Islet precursor cell (in vitro differentiated cells): ENCODE measurements around the gene FHOD3.
A peak's percentile ranks its signal among the peaks of the same experiment; 100 is the strongest.
"Not testable (repeated sequence)": the region's sequence is repeated elsewhere in the genome, so short reads cannot be mapped to it uniquely, and the experiment has no call there.

ENCODE experiments used
- DNase-seq: peaks from one replicate; pipeline ENCODE4 v3.0.0-alpha.2; 2018

FHOD3 gene

DNA sequence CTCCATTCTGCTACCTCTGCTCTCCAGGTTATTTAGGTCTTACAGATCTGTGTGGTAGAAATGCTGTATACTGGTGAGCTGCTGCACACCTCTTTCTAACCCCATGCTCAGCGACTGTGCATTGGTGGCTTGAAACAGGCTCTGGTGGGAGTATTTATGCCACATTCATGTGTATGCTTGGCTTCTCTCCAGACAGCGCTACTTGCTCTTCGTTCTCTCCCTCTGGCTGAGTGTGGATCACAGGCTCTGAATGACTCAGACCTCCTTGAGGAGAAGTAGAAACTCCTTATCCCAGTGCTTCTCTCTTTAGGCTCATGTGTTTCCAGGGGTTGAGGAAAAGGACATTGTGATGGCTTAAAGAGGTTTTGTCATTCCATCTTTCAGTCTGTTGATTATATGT lies 54.9 kb downstream of the FHOD3 start:
- no peak for DNase-seq

DNA sequence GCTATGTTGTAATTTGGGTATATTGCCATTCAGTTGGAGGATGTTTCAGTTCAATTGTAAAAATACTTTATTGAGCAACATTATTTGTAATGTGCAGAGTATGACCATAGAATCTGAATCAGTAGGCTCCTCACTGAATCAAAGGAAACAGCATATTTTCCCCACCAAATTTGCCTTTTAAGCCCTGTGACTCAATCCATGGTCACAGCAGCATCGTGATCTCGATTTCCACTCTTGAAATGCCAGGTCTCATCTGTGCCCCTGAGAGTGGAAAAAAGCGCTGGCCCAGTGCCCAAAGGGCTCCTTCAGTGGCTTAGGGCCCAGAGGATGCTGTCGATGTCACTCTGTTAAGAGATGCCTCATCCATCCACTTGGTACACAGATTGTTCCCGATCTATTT lies 57.5 kb downstream of the FHOD3 start:
- no peak for DNase-seq

DNA sequence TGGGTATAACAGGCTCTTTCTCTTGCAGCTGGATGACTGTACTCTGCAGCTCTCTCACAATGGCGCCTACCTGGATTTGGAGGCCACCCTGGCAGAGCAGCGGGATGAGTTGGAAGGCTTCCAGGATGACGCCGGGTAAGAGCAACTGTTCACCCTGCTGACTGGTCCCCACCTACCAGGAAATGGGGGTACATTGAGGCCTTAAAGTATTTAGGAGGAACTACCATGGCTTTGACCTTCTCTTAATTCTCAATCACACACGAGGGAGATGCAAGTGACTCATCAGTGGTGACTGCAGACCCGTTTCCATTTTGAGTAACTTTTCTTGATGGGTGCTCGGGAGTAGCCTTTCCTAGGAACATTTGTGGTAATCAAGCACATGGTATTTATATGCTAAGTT lies 58.0 kb downstream of the FHOD3 start:
- DNase-seq, result no peak

DNA sequence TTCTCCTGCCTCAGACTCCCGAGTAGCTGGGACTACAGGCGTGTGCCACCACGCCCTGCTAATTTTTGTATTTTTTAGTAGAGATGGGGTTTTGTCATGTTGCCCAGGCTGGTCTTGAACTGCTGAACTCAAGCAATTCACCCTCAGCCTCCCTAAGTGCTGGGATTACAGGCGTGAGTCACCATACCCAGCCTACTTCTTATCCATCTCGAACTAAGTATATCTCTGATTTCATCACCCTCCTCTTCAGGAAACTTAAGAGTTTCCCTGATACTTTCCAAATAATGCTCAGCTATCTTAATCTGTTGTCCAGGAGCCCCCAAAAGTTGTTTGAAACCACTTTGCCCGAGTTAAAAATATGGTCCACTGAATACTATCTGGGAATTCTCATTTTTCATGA lies 59.2 kb downstream of the FHOD3 start:
- DNase-seq, result not testable (repeated sequence)

DNA sequence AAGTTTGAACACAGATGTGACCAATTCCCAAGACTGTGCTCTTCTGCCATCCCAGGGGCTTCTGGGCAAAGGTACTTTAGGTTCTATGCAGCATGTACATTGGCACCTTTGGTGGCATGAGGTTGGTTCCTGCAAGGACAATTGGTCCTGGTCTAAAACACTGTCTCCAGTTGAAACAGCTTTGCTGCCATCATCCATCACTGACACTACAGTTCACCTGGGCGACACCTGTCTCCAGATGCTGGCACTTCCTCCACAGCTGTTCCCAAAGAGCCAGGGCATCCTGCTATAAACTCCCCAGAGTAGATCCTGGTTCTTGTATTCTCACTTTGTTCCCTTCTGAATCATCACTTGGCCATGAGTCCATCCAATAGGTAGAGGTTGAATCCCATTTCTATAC lies 60.6 kb downstream of the FHOD3 start:
- no peak for DNase-seq

DNA sequence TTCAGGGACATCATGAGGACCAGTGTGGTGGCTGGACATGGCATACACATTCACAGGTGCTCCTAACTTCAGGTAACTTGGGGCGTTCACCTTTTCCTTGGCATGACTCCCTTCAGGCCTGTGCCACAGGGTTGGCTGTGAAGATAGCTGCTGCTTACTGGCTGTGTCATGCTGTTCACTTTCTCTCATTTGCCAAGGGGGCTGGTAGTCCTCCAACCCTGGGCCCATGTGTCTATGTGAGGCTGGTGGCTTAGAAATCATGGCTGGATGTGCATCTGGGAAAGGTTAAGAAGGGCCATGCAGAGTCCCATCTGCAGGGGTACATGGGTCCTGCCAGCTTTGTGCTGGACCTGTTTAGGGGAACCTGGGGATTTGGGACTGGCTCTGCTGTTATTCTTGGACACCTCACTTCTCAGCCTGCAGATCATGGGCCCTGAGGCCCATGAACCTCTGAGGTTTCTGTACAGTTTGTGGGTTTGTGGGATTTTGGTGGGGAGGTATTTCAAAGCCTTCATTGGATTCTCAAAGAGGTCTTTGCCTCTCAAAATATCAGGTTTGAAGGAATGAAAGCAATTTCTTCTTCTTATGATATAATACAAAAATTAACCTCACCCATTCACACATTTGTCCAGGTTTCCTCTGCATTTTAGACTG lies 62.9 kb downstream of the FHOD3 start:
- no peak for DNase-seq

DNA sequence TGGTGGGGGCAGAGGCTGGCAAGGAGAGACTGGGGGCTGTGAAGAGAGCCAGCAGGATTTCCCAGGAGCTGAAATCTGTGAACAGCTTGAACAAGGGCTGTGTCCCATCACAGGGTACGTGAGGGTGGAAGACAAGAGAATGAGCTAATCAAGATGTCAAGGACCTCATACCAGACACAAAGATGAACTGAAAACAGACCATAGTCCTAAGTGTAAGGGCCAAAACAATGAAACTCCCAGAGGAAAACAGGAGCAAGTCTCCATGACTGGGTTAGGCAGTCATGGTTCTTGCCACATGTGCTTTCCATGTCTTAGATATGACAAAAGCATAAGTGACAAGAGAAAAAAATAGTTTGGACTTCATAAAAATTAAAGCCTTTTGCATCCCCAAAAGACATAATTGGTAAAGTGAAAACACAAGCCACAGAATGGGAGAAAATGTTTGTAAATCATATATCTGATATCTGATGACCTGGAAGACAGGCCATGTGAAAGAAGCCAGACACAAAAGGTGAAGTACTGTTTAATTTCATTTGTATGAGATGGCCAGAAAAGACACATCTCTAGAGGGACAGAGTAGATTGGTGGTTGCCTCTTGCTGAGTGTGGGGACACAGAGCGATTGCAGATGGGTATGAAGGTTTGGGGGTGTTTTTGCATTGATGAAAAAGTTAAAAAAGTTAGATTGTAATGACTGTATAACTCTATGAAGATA lies 67.6 kb downstream of the FHOD3 start:
- DNase-seq, result no peak

DNA sequence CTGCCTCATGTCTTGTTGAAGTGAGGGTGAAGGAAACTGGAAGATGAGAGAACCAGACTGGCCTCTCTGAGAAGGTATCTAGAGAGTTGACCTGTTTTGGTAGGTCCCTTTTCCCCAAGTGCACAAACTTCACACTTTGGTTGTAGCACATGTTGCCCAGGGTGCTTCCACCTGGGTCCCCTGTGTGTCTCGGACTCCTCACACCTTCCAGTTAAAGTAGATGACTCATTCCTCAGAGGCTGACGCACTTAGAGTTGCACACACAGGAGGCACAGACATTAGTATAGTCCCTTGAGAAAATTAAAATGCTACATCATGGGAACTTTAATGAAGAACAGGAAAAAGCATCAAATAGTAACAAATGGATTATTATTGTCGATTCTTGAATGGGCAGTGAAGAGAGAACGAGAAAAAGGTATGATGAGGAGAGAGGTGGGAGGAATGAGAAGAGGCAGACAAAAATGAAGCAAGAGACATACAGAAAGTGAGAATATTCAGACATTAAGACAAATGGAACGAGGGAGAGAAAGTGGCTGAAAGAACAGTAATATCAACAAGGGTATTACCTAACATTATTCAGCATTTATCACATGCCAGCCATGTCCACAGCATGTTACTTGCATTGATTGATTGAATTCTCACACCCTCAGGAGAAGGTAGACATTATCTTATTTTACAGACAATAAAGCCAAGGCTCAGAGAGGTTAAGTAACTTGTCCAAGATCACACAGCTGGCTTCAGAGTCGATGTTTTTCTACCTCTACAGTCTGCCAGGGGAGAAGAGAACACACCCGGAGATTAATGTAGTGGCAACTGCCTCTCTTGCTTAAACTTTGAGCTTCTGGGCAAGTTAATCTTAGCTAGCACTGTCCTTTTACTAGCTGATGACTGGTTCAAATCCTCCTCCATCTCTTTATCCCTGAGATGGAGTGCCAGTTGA lies 68.6 kb downstream of the FHOD3 start:
- no peak for DNase-seq

DNA sequence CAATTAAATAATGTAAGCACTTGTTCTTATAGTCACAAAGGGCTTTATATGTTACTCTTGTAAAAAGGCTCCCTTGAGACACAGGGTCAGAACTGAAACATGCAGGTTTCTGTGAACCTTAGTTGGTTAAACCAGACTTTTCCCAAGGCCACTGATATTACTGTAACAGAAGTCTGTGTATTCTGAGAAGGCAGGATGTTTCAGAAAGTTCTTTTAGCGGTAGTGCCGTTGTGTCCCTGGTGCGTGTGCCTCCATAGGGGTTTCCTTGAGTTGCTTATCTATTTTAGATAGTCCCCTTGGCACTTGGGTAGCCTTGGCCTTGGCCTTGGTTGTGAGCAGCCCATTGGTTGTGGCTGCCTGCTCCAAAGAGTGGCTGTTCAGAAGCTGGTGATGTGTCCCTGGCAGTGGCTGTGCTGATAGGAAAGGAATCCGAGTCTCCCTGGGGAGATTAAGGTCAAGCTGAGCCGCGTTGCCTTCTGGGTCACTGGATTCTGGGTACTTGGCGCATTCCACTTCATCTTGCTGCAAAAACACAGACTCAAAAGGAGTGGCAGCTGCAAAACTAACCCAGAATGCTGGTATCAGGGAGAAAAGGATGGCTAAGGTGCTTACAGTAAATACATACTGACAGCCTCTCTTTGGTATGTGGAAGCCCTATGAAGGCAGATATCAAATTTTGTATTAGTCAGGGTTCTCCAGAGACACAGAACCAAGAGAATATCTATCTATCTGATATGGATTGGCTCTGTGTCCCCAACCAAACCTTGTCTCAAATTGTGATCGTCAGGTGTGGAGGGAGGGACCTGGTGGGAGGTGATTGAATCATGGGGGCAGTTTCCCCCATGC lies 69.7 kb downstream of the FHOD3 start:
- no peak for DNase-seq

DNA sequence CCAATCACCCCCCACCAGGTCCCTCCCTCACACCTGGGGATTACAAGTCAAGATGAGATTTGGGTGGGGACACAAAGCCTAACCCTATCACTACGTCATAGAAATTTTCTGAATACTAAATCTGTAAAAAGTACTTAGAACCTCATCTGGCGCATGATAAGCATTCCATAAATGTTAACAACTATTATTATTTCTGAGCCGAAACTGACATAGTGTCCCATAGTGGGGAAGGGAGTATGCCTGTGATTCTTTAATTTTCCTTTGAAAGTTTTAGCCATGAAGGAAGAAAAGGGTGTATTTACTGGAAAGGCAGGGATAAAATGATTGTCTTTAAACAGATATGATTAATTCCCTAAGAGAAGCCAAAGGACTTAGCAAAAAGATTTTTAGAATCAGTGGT lies 71.4 kb downstream of the FHOD3 start:
- DNase-seq, result no peak

DNA sequence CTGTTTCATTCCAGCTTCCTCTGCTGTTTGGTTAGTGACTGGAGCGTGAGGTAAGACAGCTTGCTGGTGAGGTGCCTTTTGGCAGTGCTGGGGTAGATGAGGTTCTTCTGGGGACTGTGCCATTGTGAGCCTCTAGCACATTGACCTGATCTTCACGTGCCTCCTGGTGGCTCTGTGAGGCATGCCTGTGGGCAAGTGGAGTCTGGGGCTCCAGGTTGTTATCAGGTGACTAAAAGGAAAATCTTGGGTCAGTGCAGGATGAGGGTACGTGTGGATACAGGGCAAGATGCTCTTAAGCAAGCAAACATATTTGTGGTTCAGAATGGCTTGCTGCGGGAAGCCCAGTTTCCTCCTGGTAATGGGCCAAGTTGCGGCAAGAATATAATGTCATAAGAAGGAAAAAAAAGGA lies 75.4 kb downstream of the FHOD3 start:
- DNase-seq, result no peak

DNA sequence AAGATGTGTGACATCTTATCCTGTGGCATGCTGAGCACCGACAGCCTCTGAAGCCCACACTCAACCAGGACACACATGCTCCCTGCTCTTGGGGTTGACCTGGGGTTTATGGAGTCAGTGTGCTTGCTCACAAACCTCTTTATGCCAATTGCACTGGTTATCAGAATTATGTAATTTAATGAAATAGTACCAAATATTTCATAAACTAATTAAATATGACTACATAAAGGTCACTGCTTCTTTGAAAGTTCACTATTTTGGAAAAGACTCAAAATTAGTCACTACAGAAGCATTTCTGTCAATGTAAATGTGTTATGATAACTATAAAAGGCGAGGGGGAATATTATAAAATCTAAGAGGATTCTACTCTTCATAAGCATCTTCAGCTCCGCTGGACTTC lies 76.7 kb downstream of the FHOD3 start:
- DNase-seq, result no peak

DNA sequence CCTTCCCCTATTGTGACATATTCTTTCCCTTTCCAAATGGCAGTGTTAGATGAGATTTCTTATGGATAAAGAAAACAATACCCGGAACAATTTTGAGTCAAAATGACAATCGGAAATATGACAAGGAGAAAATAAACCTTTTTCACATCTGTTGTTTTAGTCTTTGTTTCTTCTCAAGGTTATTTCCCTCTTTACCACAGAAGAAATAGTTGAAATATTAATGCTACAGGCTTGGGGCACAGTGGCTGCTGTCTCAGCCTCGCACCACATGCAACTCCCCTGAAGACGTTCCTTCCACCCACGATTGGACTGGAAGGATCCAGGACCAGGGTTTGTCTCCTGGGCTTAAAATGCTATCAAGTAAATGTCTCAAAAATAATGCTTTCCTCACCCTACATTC lies 77.6 kb downstream of the FHOD3 start:
- no peak for DNase-seq

DNA sequence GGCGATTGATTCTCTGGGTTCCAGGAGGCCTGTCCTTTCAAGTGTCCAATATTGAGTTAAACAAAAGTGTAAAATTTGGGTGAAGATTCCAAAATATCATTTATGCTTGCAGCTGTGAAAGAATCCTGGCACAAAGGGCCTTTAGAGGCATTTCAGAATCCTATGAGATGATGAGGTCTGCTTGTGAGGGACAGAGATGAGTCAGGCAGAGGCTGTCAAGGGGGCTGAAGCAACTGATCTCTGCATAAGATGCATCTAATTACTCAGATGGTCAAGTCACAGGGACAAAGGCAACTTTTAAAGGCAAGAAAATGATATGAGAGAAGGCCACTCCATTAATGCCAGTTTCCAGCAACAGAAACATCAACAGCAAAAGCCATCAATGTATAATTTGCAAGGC lies 78.8 kb downstream of the FHOD3 start:
- no peak for DNase-seq

DNA sequence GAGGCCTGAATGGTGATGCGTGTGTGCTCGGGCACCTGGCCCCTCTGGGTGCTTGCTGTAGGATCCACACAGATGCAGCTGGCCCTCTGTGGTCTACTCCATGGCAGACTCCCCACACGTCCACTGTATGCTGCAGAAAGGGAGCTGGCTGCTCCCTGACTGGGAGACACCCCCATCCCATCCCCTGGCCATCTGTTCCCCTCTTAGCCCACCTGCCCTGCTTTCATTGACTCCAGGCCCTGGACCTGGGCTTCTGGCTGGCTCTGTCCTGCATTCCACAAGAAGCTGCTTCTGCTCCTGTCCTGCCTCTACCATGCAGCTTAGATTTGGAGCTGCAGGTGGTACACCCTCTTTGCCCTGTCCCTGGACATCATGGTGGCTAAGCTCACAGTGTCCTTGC lies 80.1 kb downstream of the FHOD3 start:
- DNase-seq, result no peak

DNA sequence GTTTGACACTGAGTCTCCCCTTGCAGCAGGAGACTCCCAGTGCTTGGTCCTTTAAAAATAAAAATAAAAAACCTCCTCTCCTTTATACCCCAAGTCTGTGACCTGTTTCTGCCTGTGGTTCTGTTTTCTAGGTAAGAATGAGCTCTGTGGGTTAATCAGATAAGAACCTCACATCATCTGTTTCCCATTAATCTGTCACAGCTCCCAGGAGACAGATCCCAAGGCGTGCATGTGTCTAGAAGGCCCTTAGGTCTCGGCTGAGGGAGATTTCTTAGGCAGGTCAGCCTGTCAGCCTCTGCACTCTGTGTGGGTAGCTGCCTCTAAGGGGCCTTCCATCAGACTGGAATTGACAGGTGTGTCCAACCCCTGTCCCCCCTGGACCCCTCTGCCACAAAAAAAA lies 80.7 kb downstream of the FHOD3 start:
- DNase-seq, result peak; percentile 66

DNA sequence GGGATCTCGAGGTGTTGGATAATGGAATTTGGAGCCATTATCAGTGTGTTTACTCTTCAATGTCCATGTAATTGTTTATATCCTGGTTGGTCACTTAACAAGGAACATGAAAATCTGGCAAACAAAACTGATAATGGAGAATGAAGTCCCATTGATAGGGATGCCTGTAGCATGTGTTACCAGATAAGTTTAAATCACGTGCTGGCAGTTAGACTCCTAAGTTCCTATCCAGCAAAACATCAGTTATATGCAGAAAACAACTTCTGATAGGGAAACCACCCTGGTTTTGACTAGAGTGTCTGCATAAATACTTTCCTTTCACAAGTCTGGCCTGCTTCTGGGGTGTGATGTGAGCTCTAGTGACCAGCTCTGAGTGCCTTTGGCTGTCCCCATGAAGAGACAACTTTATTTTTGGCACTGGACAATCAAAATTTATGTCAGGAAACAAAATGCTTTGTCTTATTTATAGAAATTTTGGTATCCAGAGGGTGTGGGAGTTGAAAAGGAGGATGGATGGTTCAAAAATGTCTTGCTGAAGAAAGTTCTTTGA lies 82.0 kb downstream of the FHOD3 start:
- no peak for DNase-seq

DNA sequence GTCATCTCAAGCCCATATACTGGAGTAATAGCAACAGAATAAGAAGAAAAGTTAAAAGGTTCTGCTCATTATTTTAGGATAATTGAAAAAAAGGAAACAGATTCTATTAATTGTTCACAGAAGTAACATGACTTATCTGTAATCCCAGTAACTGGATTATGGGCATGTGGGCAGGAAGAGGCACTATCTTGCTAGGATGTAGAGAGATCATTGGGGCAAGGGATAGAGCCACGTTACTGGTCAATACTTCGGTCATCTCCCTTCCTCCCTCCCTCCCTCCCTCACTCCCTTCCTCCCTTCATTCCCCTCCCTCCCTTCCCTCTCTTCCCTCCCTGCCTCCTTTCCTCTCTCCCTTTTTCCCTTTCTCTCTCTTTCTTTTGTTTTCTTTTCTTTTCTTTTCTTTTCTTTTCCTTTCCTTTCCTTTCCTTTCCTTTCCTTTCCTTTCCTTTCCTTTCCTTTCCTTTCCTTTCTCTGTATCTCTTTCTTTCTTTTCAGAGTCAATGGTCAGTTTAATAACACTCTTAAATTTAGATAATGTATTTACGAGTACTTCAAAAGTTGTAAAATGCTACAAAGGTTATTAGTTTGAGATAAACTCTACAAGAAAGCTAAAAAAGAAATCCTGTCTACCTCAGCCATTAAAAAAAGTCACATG lies 82.8 kb downstream of the FHOD3 start:
- no peak for DNase-seq

DNA sequence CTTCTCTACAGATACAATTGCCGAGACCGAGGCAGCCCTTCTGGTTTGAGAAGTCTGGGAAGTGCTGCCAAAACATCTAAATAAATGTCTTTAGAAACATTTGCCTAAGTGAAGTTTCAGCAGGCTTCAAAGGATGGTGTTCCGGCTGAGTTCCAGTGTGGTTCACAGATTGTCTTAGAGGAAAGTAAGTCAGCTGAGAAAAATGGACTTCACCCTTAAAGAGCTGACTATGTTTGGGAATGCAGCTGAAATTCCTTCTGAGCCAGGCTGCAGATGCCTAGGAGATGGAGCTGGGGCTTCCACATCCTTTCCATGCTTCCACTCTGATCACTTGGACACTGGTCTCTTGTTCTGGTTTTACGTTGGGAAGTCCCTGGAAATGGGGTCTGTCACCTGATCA lies 83.6 kb downstream of the FHOD3 start:
- DNase-seq, result peak; percentile 66

DNA sequence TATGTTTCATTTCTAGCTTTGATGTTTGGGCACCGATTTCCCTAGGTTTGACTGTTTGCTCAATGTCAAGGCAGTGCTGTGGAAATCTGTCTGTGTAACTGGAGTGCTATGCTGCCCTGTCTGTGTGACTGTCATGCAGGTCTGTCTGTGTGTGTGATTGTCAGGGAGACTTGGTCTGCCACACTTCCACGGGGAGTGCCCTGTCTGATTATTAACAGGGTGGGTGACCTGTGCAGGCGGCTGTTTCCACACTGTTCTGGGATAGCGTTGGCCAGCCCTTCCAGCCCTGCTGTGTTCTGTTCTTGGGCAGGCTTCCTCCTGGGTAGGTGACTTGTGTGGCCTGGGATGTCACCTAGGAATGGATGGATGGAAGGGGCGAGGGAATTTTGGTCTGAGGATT lies 85.3 kb downstream of the FHOD3 start:
- peak; percentile 77 for DNase-seq

DNA sequence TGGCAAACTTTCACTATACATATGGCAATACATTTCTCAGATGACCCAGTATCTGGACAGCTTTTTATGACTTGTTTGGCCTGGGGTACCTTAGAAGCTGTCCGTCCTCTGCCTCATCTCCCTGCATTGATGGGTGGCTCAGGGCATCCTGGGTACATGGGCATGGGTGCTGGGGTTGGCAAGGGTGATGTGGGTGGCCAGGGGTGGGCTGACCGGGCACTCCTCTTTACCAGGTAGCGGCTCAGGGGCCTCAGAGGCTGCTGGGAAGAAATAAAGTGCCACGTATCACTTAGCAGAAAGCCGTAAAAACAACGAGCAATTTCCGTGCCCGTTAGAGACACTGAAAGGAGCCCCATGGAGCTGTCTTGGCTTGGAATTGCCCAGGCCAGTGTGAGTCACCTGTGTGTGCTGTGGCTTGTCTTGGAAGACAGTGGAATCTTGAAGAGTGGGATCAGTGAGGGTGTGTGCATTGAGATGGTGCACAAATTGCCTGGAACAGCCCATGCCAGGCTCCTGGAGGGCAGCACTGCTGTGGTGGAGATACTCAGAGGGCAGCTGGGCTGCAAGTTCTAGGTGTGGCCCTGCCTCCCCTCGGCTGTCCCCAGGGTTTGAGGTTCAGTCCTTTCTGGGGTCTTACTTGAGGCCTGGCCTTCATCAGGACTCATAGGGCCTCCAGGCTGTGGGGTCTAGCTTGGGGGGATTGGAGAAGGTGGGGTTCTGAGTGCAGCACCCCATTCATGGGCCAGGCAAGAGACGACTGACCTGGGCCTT lies 88.8 kb downstream of the FHOD3 start:
- DNase-seq, result peak; percentile 75
